Measurements from ENCODE around the gene SLC12A6.

Gene SLC12A6

GRCh38 chr15:34182942-34183341 lies 154.6 kb downstream of the SLC12A6 start:
- no peak for DNase-seq

Measured in activated CD4-positive, alpha-beta T cell treated with anti-CD3 and anti-CD28 coated beads for 48 hours (primary cell).